ENCODE results near the gene RXFP4.
"Not testable (repeated sequence)": the region's sequence is repeated elsewhere in the genome, so short reads cannot be mapped to it uniquely, and the experiment has no call there.

RXFP4 gene

DNA sequence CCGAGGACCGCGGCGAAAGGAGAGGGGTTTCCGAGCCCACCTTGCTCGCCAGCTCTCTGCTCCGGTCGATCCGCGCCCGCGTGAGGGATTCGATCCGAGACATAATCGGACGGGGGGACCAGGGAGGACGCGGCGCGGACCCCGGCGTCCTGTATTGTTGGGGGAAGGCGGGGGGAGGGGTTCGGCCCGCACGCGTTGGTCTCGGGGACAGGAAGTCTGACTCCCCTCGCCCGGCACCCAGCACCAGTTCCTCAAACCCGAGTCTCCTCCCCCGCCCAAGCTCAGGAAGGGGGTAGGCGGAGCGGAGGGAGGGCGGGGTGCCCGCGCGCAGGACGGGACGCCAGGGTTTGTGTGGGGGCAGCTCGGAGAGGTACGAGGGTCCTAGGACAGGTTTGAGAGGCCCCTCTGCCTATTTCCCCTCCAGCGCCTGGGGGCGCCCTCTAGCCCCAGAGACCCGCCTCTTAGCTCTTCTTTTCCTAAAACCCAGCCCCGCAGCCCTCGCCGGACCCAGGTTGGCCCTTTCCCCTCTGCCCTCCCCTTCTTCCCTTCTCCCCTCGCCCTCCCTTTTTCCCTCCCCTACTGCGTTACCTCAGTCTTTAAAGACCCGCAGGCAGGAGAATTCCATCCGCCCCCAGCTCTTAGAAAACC lies 37.0 kb downstream of the RXFP4 start, which contains the start of gene ARHGEF2:
TSS of gene ARHGEF2 (minus strand) at position 223 of the 648 bp plus-strand sequence. CDS start at position 103, 120 bp downstream.
- DNase-seq (ENCODE audit: low read depth in 2 of 2): peak; percentile 57 to 66

DNA sequence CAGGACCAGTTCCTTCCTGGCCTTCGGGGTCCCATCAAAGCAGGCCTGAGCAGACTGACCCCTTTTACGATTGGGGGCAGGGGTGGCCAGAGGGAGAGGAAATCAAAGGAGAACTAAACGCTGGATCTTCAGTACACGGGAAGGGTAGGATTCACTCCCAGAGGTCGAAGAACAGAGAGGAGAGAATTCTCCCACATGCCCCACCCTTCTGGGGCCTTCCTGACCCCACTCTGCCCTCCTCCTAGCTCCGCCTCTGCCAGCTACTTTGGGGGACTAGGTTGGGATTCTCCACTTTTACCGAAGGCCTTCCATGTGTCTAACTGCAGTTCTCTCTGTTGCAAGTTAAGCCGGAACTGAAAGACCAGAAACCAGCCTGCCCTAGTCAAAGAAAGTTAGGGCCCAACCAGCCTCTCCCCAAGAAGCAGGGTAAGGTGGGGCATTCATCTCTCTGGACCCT lies 37.6 kb downstream of the RXFP4 start:
- no peak for DNase-seq (ENCODE audit: low read depth in 2 of 2)

DNA sequence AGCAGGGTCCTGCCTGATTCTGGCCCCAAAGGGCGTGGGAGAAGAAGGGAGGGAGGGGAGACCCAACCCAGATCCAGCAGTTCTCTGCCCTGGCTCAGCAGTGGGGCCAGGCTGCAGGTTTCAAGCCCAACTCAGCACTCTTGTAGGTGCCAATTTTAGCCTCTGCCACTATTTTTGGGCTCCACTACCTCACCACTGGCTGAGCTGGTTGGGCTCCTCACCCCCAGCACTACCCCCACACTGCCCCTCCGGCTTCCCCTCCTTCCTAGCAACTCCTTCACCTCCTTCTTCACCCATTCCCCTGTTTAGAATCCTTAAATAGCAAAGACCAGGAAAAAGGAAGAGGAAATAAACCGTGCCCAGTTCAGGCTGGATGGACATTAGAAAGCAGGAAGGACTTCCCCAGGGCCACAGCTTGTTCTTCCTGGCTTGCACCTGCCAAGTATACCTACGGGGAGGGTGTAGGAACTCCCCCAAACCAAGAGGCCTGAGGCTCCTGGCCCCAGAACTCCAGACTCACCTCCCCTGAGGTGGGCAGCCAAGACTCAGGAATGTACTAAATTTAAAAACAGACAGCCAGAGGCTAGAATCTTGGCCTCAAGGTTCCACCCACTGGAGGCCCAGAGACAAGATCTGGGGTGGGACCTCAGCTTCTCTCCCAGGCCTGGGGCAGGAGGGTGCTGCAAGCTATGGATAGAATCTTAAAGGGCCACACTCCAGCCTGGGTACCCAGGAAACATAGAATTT lies 38.3 kb downstream of the RXFP4 start:
- no peak for DNase-seq (ENCODE audit: low read depth in 2 of 2)

DNA sequence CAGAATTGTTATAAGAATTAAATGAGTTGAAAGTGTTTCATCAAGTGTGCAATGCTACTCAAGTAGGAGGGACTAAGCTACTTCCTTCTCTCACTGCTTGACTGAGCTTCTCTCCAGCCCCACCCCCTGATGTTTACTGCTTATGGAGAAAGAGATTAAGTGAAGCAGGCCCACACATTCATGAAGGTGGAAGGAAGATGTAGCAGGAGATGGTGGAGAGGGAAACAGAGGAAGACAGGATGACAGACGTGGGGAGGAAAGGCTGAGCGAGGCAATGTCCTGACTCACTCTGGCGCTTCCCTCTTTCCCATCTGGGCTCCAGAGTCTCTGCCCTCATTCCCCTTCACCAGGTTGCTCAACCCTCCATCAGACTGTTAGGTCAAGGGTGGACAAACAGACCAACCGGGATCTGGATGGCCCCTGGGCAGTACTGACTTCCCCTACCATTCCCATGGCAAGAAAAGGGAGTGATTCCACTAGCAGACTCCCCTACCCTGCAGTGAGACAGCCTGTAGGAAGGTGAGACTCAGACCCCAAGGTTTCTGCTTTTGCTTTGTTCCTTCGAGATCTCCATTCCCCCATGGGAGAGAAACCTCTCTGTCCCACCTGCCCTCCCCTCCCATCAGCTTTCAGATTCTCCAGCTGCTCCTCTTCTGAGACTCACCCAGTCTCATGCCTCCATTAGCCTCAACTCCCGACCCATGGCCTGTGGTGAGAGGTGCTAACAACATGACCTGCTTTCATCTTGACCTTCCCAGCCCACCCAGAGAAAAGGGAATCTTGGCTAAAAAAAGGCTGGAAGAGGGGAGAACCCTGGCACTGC lies 40.0 kb downstream of the RXFP4 start:
- no peak for DNase-seq (ENCODE audit: low read depth in 2 of 2)

DNA sequence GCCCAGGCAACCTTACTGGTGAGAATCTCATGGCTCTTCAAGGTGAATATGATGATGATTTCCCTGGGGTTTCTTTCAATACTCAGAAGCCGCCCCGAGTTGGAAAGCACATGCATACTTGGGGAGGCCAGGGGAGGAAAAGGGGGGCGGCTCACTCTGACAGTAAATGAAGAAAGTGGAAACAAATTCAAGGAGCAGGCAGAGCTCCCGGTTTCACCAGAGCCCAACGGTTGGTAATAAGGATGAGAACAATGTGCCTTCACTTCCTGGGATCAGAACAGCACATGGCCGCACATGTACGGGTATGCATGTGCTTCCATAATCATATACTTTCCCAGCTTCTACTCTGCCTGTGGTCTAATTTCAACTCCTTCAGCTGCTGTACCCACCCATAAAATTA lies 40.7 kb downstream of the RXFP4 start:
- DNase-seq (ENCODE audit: low read depth in 2 of 2): no peak

DNA sequence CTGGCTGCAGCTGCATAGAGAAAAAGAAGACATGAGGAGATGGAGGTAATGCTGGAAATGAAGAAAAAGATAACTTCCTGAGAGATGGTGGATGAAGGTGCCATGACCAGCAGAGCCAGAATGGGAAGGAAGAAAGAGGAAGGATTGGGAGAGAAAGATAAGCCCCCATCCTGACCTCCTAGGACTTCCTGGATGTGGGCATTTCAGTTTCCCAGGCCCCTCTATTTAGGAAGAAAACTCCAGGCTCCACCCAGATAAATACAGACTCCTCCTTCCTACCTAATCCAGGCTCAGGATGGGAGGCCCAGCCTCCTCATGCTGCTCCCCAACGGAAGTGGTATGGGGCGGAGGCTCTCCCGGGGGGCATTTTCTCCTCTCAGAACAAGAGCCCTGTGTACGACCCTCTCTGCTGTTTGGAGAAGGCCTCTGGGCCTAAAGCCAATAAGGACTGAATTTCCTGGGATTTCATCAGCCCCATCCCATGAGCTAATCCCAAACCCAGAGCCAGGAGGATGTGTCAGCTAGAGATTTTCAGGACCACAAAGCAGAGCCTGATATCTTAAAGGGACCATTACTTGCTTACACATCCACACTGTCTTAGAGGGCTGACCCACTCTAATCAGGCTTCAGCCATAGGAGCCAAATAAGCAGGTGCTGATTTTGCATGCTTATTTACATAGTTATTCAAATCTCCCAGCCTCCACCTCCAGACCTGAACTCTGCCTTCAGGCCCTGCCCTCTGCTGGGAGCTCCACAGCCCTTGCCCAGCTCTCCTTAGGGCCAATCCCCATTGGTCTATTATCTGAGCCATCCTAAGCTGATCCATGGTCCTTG lies 42.0 kb downstream of the RXFP4 start:
- DNase-seq (ENCODE audit: low read depth in 2 of 2): no peak

DNA sequence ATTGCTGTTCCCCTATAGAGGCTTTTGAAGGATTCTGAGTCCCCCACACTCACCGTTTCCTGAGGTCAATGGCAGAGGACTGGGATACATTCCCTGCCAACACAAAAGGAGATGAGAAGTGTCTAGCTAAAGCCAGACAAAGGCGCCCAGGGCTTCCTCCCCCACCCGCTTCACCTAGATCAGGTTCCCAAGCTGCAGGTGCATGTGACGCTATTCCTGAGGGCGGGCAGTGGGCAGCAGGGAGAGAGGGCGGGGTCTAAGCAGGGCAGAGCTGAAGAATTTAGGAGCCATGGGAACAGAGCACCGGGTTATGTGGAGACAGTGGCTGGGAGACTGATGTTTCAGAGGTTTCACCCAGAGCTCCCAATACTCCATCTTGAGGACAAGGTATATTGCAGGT lies 42.9 kb downstream of the RXFP4 start:
- DNase-seq (ENCODE audit: low read depth in 2 of 2): no peak

DNA sequence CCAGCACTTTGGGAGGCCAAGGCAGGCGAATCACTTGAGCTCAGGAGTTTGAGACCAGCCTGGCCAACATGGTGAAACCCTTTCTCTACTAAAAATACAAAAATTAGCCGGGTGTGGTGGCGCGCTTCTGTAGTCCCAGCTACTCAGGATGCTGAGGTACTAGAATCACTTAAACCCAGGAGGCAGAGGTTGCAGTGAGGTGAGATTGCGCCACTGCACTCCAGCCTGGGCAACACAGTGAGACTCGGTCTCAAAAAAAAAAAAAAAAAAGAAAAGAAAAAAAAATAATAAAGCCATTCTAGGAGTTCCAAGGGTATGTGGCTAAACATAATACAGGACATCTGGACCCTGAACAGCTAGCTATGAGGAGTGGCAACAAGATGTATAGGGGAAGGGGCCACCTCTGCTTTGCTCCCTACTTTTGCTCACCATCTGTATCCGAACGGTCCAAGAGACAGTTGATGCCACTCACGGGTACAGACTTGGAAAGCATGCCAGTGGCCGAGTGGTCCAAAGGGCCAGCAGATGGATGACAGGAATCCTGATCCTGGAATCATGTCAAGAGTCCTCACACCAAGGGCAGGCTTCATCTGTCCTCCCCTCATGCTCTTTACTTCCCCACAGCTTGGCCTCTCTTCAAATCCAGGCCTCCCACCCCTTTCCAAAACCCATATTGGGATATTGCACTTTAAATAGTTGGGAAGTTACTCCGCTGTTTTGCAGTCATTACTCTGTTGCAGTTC lies 43.6 kb downstream of the RXFP4 start:
- DNase-seq (ENCODE audit: low read depth in 2 of 2): not testable (repeated sequence)

DNA sequence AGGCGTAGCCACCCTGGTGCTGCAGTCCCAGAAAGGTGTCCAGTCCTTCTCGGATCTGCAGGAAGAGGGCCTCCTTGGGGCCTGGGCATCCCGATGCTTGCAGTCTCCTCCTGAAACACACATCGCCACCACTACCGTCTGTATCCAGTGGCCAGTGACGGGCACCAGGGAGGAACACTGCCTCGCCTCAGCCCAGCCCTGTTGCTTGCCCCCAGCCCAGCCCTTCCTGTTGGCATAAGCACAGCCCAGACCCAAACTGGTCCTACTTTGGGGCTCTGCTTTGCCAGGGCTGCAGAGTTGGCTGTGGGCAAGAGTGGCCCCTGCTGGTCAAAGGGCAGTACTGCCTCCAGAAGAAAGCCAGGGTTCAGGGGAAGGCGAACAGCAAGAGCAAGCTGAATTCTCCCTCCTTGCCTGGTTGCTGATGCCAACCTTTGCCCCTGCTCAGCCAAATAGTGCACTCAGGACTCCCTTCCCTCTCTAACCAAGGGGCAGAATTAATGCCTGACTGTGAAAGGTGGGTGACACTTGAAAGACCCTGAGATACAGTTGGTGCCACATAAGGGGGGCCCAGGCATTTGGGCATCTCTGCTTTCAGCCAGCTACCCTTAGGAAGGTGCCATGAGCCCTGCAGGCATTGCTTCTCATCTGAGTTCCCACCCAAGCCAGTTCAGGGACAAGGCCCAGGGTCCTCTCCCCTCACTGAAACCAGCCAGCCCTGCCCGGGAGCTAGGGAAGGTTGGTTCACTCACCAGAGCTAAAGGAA lies 48.0 kb downstream of the RXFP4 start:
- peak; percentile 56 to 65 for DNase-seq (ENCODE audit: low read depth in 2 of 2)

DNA sequence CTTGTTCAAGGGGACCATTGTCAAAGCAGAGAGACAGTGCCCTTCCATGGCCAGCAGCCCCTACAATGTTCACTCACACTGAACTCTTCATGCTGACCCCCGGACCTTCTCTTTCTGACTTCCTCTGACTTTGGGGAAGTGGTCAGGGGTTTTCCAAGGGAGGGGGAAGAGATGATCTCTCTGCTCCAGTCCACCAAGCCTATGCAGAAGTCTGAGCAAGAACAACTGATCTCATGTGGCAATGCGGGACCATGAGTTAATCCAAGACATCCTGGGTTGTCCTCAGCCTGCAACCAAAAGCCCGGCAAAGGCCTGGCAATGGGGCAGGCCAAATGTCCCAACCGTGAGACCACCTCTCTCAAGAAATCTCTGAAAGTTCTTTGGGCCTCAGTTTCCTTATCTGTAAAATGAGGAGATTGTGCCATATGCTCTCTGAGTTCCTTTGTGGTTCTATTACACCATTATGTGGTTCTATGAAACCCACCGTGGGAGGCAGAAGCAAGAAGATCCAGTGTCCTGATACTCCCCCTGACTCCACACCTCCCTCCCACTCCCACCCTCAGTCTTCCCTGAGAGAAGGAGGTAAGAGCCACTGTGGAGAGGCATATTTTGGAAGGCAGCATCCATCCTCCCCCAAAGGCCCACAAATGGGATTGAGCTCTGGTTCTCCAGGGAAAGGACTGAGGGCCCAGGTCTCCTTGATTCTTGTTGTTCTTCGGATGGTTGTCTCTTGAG lies 48.7 kb downstream of the RXFP4 start:
- DNase-seq (ENCODE audit: low read depth in 2 of 2): no peak
